Activated T-cell treated with anti-CD3 and anti-CD28 coated beads for 48 hours (primary cell): Measurements from ENCODE around the gene RBKS.
"Not testable (repeated sequence)": the region's sequence is repeated elsewhere in the genome, so short reads cannot be mapped to it uniquely, and the experiment has no call there.

Experiments
- DNase-seq: peaks from one replicate; pipeline ENCODE4 v3.0.0-alpha.2; 2020; ENCODE audit warnings: low read depth

The RBKS gene

GRCh38 chr2:27871802-27872201, 18.4 kb downstream of the RBKS start:
- DNase-seq = no peak

DNA sequence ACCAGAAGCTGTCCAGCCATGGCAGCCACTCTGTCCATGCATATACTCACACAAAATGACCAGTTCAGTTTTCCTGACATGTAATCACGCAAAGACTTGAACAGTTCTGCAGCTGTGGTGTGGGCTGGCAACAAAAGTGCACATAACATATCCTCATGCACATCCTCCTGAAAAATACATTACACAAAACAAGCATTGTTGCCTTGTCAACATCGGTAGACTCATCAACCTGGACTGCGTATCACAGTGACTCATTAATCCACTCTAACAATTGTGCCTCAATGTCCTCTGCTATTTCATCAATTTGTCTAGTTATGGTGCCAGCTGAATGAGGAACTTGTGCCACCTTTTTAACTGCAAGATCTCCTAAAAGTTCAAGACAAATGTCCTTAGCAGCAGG, 19.5 kb downstream of the RBKS start:
- DNase-seq = no peak

GRCh38 chr2:27869763-27870162, 20.4 kb downstream of the RBKS start:
- no peak for DNase-seq

DNA sequence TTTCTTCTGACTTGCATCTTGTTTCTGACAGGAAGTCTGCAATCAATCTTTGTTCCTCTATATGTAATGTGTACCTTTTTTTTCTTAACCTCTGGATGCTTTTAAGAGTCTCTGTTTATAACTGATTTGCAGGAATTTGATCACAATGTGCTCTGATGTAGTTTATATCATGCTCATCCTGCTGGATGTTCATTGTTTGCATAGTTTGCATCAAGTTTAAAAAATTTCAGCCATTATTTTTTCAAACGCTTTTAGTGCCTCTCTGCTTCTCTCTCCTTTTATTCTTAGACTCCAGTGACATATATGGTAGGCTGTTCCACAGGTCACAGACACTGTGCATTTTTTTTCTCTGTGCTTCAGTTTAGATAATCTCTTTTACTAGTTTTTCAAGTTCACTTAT, 23.9 kb downstream of the RBKS start:
- DNase-seq = no peak

GRCh38 chr2:27863955-27864354, 26.2 kb downstream of the RBKS start:
- DNase-seq = not testable (repeated sequence)

DNA sequence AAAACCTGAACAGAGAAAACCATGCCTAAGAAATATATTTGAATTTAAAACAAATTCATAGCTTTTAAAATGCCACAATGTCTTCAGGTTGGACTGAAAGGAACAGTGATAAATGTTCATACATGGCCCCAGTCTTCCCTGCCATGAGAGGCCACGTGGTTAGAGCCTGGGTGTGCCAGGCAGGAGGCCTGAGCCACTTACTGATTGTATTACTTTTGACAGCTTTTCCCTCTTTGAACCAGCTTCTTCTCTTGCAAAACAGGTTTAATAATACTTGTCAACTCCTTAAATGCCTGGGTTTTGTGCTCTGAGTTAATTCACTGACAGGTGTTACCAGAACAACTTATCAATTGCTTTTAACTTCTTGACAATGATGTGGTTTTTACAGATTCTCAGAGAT, 27.0 kb downstream of the RBKS start:
- DNase-seq = no peak

DNA sequence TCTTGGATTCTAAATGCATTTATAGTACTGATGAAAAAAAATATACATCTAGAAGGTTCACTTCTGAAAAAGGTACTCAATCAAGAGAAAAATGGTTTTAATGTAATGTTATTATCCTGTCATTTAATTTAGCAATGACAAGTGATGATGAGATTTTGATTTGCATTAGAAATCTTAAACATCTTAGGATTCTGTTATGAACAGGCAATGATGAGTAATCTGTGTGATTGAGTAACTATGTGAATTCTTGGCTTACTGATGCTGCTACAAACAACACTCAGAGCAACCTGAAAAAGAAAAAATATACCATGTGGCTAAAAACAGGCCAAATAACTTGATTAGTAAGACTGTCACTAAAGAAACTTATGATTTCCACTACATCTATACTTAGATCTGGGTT, 30.1 kb downstream of the RBKS start:
- DNase-seq = no peak

DNA sequence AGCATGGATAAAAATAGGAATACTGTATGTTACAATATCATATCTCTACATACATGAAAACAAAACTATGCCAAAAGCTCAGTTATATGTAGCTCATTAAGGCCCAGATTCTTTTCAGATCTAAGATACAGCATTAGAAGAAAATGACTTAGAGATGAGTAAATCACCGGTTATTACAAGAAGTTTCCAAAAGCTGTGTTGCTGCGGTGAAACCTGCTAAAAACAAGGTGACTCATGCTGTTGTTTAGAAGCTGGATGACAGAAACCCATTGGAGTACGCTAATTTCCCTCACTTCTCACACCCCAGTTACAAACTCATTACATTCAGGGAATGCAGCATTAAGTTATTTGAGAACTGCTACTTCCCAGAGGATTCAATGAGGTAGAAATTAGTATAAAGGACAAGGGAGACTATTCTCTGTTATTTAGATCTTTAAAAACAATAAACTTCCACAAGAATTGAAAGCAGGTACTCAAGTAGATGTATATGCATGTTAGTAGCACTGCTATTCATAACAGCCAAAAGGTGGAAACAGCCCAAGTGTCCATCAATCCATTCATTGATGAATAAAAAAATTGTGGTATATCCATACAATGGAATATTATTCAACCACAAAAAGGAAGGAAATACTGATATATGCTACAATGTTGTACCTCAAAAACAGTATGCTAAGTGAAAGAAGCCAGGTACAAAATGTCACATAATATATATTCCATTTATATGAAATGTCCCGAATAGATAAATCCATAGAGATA, 32.6 kb downstream of the RBKS start:
- DNase-seq = no peak

DNA sequence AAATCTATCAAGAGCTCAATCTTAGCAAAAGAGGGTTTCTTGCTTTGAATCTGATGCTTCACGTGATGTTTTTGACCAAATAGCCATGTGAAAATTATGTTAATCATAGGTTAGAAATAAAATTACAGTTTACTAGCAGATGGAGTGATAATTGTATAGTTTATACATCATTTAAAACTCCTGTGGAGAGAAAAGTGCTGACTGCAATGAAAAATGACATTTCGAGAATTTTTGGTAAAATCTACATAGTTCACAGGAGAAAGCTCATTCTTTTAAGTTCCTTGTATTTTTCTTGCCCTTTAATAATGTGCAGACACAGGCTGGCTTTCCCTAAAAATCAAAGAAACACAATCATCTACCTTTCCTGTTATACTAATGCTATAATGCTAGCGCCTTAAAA, 33.2 kb downstream of the RBKS start:
- DNase-seq = no peak

GRCh38 chr2:27856386-27856785, 33.8 kb downstream of the RBKS start:
- no peak for DNase-seq

DNA sequence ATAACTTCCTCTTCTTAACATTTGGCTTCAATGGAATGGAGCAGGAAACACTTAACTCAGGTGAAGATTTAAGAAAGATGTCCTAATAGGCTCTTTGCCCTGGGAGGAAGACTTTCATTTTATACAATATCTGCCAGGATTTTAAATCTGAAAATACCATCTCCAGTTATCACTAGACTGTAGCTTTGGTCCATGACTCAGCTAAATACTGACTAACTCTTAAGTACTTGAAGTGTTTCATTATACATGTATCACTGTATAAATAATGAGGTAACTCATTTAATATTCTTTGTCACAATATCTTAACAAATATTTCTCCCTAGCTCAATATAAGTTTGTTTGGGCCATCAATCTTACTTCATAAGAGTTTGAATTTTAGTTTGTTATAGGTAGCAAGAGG, 34.7 kb downstream of the RBKS start:
- no peak for DNase-seq

- no peak for DNase-seq
Observed at GRCh38 chr2:27854229-27854862, 35.8 kb downstream of the RBKS start.

DNA sequence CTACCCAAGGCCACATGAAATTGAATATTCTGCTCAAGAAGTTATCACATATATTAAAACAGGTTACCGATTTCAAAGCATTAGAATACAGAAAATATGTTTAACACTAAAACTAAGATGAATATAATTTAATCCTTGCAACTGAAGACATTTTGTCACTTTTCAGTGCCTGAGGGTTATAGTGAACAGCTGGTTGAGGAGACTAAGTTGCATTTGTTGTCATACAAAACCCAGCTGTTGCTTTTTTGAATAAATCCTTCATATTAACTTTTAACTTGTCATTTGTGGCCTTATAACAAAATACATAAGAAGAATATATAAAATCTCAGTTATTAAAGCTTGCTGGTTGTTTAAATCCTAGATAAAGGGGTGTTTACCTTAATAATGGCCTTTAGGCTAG, 37.5 kb downstream of the RBKS start:
- no peak for DNase-seq

- DNase-seq = no peak
Observed at GRCh38 chr2:27849558-27850205, 40.5 kb downstream of the RBKS start.

GRCh38 chr2:27847333-27847732, 42.9 kb downstream of the RBKS start:
- DNase-seq = no peak

DNA sequence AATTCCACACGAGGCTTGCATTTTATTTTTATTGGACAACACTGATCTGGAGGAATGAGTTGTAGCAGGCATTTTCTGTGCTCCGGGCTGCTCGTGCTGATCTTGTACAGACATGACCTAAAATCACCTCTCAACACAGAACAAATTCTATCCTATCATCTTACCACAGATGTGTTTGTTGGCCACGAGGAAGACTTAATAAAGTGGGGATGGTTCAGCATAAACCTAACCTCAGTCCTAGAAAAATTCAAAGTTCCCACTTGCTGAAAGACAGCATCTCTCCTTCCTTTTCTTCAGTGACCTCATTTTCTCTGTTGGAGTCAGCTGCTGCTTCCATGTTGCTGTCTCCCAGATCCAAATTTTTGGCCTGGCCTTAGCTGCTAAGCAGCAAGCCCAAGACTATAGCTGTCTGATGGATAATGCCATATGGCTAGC, 45.3 kb downstream of the RBKS start:
- DNase-seq = no peak

DNA sequence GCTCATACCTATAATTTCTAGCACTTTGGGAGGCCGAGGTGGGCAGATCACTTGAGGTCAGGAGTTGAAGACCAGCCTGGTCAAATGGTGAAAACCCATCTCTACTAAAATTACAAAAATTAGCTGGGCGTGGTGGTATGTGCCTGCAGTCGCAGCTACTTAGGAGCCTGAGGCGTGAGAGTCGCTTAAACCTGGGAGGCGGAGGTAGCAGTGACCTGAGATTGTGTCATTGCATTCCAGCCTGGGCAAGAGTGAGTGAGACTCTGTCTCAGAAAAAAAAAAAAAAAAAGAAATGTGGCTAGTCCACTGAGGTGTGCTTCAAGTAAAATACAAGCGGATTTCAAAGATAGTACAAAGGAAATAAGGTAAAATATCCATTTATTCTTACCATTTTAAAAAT, 46.2 kb downstream of the RBKS start:
- no peak for DNase-seq

GRCh38 chr2:27842894-27843293, 47.3 kb downstream of the RBKS start:
- DNase-seq = no peak

DNA sequence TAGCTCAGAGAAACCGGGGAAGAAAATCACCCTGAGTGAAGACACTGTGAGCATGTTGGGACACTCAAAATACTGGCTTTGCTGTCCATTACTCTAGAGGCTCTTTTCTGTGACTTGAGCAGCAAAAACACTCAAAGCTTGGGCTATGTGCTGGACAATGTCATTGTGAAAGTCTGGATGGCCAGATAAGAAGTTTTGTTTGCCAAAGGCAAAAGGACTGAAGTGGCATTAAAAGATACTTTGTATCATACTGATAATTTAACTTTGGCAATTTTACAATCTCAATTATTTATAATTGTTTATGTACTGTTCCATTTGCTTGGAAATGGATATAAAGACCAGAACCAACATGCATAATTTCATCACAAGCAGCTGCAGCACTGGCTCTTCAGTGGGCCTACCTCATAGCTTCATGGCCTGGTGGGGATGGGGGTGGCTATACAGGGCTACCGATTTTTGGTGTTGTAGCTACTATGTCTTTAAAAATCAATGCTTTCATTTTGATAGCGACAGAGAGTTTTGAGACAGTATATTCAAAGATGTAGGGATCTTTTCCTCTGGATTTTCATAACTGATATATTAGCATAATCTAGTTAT, 51.1 kb downstream of the RBKS start:
- DNase-seq = no peak

- DNase-seq = no peak
Observed at GRCh38 chr2:27838502-27838901, 51.7 kb downstream of the RBKS start.

- no peak for DNase-seq
Observed at GRCh38 chr2:27833931-27834330, 56.3 kb downstream of the RBKS start.

DNA sequence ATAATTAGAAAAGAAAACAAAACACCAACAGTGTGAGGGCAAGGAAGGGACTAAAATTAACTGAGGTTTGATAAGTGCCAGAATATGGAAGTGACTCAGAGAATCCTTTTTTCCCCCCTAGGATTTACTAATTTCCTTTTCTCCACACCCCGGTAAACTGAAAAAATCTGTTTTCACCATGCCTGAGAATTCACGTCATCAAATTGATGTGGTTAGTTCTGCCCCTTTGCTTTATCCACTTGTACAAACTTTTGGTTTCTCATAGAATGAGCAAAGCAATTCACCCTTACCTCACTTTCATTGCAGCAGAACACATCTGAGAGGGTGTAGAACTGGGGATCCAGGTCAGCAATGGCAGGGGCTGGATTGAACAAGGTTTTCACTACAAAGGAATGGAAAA, 57.8 kb downstream of the RBKS start:
- DNase-seq = no peak
